Measurements from ENCODE around the gene TIMP3.
A peak's percentile ranks its signal among the peaks of the same experiment; 100 is the strongest.

Gene TIMP3

GRCh38 chr22:32805361-32805881 is 3.9 kb downstream of the TIMP3 start:
- DNase-seq, result no peak

GRCh38 chr22:32806296-32806695 is 4.8 kb downstream of the TIMP3 start:
- DNase-seq, result no peak

- no peak for DNase-seq
These were observed 6.5 kb downstream of the TIMP3 start for GRCh38 chr22:32808038-32808445.

- DNase-seq, result no peak
These were observed 8.5 kb downstream of the TIMP3 start for GRCh38 chr22:32809786-32810554.

- no peak for DNase-seq
These were observed 9.1 kb downstream of the TIMP3 start for GRCh38 chr22:32810555-32811133.

GRCh38 chr22:32811788-32812545 is 10.5 kb downstream of the TIMP3 start:
- DNase-seq, result no peak

- no peak for DNase-seq
These were observed 12.9 kb downstream of the TIMP3 start for GRCh38 chr22:32814285-32814860.

- no peak for DNase-seq
These were observed 13.6 kb downstream of the TIMP3 start for GRCh38 chr22:32815059-32815458.

- DNase-seq, result no peak
These were observed 14.4 kb downstream of the TIMP3 start for GRCh38 chr22:32815943-32816342.

- no peak for DNase-seq
These were observed 15.7 kb downstream of the TIMP3 start for GRCh38 chr22:32817137-32817730.

- no peak for DNase-seq
These were observed 17.1 kb downstream of the TIMP3 start for GRCh38 chr22:32818446-32819115.

- no peak for DNase-seq
These were observed 17.6 kb downstream of the TIMP3 start for GRCh38 chr22:32819120-32819519.

- DNase-seq, result peak in 13 of 56 donors; percentile 6 to 57 (median 33)
These were observed 18.9 kb downstream of the TIMP3 start for GRCh38 chr22:32820131-32821119.

- DNase-seq, result no peak
These were observed 20.8 kb downstream of the TIMP3 start for GRCh38 chr22:32822179-32822877.

GRCh38 chr22:32823024-32823730 is 21.7 kb downstream of the TIMP3 start:
- no peak for DNase-seq

GRCh38 chr22:32824531-32825312 is 23.2 kb downstream of the TIMP3 start:
- no peak for DNase-seq

- no peak for DNase-seq
These were observed 25.0 kb downstream of the TIMP3 start for GRCh38 chr22:32826537-32826936.

Measured in nucleus accumbens (tissue), 56 donors.